IPS-18c (cell line): Measurements from ENCODE around the gene SLC25A33.

Experiments used
- H3K4me3 ChIP-seq: 2 replicates; pipeline ENCODE4 v1.7.0; 2013; ENCODE audit warnings: low read depth, mild to moderate bottlenecking, low read length, moderate library complexity; ENCODE audit not compliant: insufficient read depth
- H3K9me3 ChIP-seq: one replicate; pipeline ENCODE4 v1.6.1; 2013; ENCODE audit warnings: mild to moderate bottlenecking, low read length, moderate library complexity; ENCODE audit not compliant: control insufficient read depth, insufficient read depth

The SLC25A33 gene

DNA sequence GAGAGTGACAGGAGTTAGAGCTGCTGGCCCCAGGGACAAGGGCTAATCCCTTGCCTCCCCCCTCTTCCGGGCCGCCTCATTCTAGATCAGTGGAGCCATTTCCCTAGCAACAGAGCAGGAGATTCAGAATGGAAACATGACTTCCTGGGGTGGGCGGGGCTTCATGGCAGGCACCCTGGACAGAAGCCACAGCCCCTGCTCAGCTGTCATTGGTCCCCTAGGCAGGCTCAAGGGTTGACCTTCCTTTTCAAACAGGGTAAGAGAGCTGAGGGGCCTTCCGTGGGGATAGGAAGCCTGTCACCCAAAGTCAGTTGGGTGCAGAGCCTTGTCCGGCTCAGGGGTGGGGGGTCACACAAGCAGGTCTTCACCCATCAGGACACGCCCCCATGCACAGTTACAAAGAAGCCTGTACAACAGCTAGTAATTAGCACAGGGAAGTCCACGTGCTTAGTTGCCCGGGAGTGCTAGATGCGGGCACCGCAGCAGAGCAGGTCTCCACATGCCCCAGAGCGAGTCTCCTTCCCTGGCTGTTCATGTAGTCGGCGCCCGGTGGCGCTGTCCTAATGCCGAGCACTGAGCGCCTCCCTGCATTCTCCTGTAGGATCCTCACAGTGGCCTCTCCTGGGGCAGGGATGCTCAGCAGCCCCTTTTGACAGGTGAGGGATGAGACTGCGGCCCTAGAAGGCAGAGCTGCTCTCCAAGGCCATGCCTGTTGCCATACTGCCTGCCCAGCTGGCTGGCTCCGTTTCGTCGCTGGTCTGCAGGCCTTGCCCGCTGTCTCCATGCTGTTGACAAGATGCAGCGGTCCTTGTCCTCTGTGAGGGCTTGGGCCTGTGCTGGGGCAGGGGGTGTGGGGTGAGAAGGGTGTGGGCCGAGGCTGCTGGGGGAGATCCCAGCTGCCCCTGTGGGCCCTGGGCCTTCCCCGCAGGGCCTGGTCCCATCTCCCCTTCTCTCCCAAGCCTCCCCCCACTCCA is 54.5 kb downstream of the SLC25A33 start:
- Histone ChIP-seq H3K9me3 (no peaks in the 10 kb centered on the region), H3K4me3 (no peak overlapping the region)

DNA sequence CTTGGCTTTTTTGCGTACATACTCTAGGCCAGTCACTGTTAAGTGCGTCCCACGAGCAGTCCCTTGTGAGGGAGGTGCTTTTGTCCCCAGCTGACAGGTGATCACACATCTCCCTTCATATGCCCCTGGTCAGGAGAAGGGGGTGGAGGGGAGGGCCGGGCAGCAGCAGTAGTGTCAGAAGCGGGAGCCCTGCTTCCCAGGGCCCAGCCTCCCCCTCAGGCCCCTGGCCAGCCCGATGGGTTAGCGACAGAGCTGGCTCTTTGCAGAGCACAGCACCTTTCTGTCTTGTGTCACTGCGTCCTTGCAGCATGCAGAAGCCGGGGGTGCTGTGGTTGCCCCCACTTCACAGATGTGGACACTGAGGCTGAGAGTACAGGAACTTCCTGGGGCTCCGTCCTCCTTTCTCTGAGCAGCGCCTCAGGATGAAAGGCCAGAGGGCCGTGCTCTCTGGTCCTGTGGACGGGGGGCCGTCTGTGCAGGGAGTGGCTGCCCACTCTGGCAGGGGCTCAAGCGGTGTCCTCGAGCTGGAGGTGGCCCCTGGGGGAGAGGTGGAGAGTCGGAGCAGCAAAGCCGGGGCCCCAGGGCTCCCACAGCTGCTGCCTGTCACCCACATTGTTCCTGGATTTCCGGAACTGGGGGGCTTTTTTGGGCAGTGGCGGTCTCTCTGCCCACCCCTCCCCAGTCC is 55.3 kb downstream of the SLC25A33 start:
- H3K4me3 ChIP-seq, result no peak overlapping the region
- H3K9me3 ChIP-seq, result no peaks in the 10 kb centered on the region

DNA sequence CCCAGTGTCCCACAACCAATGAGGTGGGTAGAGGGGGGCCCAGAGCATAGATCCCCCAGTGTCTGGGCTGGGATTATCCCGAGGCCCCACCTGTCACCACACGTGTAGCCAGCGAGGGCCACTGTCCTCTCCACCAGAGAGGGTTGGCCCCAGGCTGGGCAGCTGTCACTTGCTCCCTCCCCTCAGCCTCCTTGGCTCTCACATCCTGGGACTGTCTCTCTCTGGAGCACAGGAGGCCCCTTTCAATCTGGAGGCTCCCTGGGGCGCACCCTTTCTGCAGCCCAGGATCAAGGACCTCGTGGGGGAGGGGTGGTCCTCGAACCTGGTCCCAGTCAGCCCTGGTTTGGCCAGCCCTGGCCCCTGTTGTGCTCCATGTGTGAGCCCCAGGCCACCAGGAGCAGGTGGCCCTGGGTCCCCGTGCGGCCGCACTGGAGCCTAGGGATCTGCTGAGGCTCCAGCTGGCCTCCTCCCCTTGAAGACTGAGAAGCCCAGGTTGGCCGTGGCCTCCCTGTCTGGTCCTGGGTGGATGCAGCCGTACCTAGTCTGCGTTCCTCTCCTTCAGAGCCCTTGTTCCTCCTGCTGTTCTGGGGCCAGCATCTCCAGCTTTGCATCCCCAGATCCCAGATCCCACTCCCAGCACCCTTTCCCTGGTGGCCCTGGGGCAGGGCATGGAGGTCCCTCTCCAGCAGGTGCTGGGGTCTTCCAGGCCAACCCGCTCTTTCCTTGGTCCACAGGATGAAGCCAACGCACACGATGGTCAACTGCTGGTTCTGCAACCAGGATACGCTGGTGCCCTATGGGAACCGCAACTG is 56.1 kb downstream of the SLC25A33 start:
- H3K4me3 ChIP-seq, result no peak overlapping the region
- H3K9me3 ChIP-seq, result no peaks in the 10 kb centered on the region

DNA sequence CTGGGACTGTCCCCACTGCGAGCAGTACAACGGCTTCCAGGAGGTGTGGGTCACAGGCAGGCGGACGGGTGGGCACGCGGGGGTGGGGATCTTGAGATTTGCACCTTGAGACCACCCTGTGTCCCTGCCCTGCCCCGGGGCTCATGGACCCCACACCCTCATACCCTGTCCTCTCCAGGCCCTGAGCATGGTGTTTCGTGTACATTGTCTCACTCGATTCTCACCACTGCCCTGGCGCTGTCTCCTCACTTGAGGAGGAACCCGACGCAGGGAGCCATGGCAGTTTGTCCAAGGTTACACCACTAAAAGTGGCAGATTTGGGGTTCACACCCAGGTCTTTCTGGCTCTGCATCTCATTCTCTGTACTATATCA is 56.7 kb downstream of the SLC25A33 start:
- H3K9me3 ChIP-seq, result no peaks in the 10 kb centered on the region

DNA sequence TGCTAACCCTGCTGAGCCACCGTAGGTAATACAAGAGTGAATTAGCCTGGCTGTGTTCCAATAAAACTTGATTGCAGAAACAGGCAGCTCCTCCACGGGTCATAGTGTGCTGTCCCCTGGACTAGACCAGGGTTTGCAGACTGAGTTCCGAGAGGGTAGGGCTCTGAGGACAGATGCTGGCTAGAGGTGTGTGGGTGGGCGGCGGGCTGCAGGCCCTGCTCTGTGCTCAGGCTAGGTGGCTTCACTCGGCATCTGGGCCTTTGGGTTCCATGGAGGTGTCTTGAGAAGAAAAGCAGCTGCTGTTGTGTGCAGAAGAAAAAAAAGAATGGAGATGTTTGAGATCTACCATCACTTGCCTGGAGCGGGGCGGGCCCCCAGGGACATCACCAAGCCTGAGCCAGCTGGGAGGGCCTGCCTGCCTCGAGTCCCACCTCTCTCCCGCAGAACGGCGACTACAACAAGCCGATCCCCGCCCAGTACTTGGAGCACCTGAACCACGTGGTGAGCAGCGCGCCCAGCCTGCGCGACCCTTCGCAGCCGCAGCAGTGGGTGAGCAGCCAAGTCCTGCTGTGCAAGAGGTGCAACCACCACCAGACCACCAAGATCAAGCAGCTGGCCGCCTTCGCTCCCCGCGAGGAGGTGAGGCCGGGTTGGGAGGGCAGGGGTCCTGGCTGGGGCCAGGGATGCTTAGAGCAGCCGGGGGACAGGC is 57.3 kb downstream of the SLC25A33 start:
- no peaks in the 10 kb centered on the region for H3K9me3 ChIP-seq
- H3K4me3 ChIP-seq, result no peak overlapping the region

More for the DNA sequence above, 56.7 kb downstream of the SLC25A33 start:
- H3K4me3 ChIP-seq, result no peak overlapping the region

DNA sequence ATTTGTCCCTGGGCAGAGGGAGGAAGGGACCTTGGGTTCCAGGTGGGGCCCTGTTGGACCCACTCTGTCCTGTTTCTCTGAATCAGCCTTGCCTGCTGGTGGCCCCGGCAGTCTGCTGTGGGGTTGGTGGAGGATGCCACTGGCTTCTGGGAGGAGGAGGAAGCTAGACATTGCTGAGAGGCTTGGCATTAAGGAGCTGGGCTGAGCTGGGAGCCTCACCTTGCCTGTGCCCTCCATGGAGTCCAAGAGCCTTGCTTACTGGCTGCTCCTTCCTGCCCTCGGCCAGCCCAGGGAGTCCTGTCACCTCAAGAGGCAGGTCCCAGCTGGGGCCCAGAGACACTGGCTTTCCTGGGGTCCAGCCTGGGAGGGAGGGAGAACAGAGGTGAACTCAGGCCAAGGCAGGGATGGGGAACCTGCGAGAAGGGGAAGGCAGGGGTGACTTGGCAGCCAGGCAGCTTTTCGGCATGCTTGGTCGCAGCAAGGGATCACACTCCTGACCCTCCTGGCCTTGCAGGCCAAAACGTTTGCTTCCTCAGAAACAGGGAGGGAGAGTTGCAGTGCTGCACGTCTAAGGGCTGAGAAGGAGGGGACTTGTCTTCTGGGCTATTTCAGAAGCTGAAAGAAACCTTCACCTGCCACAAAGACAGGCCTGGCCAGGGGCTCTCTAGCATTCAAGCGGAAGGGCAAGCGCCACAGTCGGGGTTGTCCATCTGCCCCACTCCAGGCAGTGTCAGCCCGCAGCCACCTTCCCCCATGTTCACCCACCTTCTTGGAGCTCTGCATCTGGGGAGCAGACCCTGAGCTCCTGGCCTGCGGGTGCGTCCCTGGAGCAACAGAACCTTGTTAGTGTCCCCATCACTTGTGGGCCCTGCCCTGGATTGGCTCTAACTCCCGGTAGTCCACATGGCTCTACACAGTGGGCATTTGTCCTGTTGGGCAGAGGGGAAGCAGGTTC is 58.4 kb downstream of the SLC25A33 start:
- no peak overlapping the region for H3K4me3 ChIP-seq

DNA sequence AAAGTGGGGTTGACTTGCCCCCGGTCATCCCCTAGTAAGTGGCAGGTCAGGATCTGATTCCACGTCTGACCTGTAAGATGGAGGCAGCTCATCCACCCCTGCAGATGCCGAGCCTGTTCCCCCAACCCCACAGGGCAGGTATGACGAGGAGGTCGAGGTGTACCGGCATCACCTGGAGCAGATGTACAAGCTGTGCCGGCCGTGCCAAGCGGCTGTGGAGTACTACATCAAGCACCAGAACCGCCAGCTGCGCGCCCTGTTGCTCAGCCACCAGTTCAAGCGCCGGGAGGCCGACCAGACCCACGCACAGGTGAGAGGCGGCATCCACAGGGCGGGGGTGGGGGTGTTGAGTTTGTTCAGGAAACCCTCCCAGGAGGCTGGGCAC is 59.0 kb downstream of the SLC25A33 start:
- H3K4me3 ChIP-seq, result no peak overlapping the region

More for the DNA sequence above, 58.4 kb downstream of the SLC25A33 start:
- no peaks in the 10 kb centered on the region for H3K9me3 ChIP-seq

DNA sequence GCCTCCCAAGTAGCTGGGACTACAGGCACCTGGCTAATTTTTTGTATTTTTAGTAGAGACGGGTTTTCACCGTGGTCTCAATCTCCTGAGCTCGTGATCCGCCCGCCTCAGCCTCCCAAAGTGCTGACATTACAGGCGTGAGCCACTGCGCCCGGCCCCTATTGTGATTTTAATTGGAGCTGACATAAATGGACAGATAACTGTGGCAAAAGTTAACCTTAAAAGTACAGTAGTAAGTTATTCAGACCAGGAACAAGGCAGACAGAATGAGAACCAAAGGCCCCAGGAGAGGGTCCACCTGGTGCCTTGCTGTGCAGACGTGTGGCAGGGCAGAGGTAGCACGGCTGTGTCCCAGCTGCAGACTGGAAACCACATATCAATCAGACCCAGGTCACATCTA is 60.5 kb downstream of the SLC25A33 start:
- Histone ChIP-seq H3K9me3 (no peaks in the 10 kb centered on the region), H3K4me3 (no peak overlapping the region)

More for the DNA sequence above, 59.0 kb downstream of the SLC25A33 start:
- H3K9me3 ChIP-seq, result no peaks in the 10 kb centered on the region

DNA sequence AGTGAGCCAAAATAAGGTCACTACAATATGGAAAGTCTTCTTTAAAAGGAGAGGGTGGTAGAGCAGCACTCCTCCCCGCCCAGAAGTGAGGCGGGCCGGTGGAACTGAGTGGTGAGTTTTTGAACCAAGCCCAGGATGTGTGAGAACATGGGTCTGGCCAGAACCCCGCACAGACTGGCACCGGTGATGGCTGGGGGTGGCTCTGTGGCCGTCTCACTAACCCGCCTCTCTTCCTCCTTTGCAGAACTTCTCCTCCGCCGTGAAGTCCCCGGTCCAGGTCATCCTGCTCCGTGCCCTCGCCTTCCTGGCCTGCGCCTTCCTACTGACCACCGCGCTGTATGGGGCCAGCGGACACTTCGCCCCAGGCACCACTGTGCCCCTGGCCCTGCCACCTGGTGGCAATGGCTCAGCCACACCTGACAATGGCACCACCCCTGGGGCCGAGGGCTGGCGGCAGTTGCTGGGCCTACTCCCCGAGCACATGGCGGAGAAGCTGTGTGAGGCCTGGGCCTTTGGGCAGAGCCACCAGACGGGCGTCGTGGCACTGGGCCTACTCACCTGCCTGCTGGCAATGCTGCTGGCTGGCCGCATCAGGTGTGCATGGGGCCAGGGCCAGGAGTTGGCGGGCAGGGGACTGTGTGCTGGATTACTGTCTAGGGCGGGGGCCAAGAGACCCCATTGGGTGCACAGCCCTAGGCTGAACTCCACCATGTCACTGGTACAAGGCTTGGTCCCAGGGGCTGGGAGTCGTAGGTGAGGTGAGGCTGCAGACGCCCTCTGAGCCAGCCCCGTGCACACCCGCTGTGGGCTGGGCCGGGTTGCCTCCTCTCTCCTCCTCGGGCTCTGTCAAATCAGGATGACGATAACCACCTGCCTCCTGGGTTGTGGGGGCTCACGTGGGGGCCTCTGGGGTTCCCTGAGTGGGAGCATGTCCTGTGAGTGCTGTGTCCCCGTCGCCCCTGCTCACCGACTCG is 61.9 kb downstream of the SLC25A33 start:
- H3K4me3 ChIP-seq, result no peak overlapping the region
- no peaks in the 10 kb centered on the region for H3K9me3 ChIP-seq

DNA sequence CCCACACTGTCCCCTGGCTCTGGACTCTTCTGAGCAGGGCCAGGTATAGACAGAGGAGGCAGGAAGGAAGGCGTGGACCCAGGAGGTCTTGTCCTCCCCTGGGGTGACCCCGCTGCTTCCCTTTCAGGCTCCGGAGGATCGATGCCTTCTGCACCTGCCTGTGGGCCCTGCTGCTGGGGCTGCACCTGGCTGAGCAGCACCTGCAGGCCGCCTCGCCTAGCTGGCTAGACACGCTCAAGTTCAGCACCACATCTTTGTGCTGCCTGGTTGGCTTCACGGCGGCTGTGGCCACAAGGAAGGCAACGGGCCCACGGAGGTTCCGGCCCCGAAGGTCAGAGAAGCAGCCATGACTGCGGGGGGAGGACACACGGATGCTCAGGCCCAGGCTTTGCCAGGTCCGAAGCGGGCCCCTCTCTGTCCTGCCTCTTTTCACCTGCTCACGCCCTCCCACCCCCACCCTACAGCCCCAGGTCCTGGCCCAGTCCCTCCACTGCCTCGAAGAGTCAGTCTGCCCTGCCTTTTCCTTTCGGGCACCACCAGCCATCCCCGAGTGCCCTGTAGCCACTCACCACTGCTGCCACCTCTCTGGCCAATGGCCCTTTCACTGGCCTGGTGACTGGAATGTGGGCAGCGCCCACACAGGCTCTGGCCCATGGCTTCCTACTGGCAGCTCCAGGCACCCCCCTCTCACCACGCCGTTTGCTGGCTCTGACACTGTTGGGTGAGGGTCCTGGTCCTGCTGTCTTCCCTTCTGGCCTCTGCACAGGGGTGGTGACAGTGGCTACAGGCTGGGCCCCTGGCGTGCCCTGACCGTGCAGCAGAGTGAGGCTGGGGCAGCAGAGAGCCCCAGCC is 62.9 kb downstream of the SLC25A33 start:
- Histone ChIP-seq H3K9me3 (no peaks in the 10 kb centered on the region), H3K4me3 (no peak overlapping the region)

DNA sequence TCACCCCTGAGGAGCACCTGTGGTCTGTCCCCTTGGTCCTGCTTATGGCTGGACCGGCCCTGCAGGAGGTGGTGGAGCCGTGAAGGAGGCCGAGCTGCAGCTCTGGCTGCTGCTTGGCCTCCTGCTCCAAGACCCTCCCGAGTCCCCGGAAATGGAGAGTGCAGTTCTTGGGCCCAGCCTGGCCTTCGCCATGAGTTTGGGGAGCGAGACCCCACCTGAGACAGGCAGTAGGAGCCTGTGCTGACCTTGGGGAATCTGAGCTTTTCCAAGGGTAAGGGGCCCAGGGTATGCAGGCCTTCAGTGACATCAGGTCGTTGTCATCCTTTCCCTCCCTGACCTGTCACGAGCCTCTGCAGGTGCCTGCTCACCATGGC is 63.5 kb downstream of the SLC25A33 start:
- Histone ChIP-seq H3K4me3 (no peak overlapping the region), H3K9me3 (peaks cover 2% of the 10 kb centered on the region)

DNA sequence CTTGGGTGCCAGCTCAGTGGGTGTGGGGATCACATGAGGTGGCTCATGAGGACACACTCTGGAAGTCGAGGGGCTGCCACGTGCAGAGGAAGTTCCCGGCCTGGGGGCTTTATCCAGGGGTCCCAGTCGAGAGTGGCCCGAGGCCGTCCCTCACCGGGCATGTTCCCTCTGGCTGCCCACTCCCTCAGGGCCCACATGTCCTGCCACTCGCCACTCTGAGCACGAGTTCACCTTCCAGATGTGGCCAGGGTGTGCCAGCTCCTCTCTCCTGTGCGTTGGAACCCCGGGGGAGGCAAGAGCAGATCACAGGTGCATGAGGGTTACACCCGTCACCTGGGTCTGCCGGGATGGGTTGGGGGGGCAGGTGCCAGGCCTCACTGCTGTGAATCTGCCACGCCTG is 64.0 kb downstream of the SLC25A33 start:
- Histone ChIP-seq H3K4me3 (no peak overlapping the region), H3K9me3 (peaks cover 2% of the 10 kb centered on the region)

DNA sequence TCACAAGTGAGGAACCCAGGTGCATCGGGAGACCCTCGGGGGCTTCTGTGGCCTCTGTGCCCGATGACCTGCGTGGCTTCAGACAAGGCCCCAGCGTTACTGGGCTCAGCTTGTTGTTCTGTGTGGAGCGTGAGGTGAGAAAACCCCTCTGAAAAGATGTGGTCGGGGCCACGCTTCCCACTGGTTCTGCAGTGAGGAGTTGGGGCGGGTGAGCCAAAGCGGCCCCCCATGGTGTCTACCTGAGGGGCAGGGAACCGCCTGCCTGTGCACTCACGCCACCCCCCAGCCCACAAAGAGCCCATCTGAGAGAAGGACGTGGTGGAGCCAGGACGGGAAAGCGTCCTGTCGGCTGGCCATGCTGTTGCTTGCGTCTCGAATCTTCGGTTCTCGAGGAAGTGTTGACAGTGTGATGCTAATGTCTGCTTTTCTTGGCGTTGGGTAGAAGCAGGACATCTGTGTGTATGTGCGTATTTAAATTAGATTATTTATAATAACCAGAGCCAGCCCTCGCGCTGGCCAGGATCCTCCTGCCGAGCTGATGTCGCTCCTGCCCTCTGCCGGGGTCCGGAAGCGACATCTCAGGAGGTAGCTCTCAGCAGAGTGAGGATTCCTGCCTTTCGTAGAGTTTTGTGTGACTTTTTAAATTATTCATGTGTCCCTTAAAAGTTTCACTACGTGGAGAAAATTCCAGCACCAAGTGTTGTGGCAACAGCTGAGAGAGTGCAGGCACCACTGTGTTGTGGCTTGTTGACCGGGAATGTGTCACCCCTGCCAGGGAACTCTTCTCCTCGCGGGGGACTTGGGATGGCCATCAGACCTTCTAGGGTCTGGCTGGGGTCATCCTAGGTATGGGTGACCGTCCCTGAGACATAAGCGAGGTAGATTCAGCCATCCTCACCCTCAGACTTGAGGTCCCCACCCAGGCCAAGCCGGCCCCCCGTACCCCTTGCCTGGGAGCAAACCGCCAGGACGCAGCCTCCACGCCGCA is 64.8 kb downstream of the SLC25A33 start:
- Histone ChIP-seq H3K9me3 (peaks cover 2% of the 10 kb centered on the region), H3K4me3 (no peak overlapping the region)
